HG03025 (cell line): ENCODE measurements around the gene AASDH.
"Not testable (repeated sequence)": the region's sequence is repeated elsewhere in the genome, so short reads cannot be mapped to it uniquely, and the experiment has no call there.

Experiments used
- ATAC-seq: cut with Tn5 transposase; IDR thresholded peaks from one replicate; pipeline ENCODE4 v1.9.1; 2021; ENCODE audit warnings: mild to moderate bottlenecking, moderate library complexity; ENCODE audit not compliant: unreplicated experiment, low FRiP score

AASDH gene

GRCh38 chr4:56391270-56391669 is 4.0 kb upstream of the AASDH start:
- no peak for ATAC-seq

- no peak for ATAC-seq
Measured at GRCh38 chr4:56389558-56389957, 2.3 kb upstream of the AASDH start.

GRCh38 chr4:56388306-56388705 is 1.0 kb upstream of the AASDH start:
- ATAC-seq: no peak

GRCh38 chr4:56386091-56386490 is 1.2 kb downstream of the AASDH start:
- no peak for ATAC-seq

GRCh38 chr4:56375458-56375857 is 11.8 kb downstream of the AASDH start:
- no peak for ATAC-seq

GRCh38 chr4:56374956-56375355 is 12.3 kb downstream of the AASDH start:
- no peak for ATAC-seq

GRCh38 chr4:56372774-56373173 is 14.5 kb downstream of the AASDH start:
- no peak for ATAC-seq

GRCh38 chr4:56371426-56372220 is 15.7 kb downstream of the AASDH start:
- no peak for ATAC-seq

- no peak for ATAC-seq
Measured at GRCh38 chr4:56370377-56370776, 16.9 kb downstream of the AASDH start.

GRCh38 chr4:56362981-56363380 is 24.3 kb downstream of the AASDH start:
- ATAC-seq: not testable (repeated sequence)

- ATAC-seq: no peak
Measured at GRCh38 chr4:56360071-56360470, 27.2 kb downstream of the AASDH start.

- ATAC-seq: no peak
Measured at GRCh38 chr4:56356650-56357049, 30.6 kb downstream of the AASDH start.

- ATAC-seq: no peak
Measured at GRCh38 chr4:56348576-56348975, 38.7 kb downstream of the AASDH start.

- ATAC-seq: no peak
Measured at GRCh38 chr4:56345458-56345857, 41.8 kb downstream of the AASDH start.

- no peak for ATAC-seq
Measured at GRCh38 chr4:56342746-56343145, 44.5 kb downstream of the AASDH start.

- ATAC-seq: no peak
Measured at GRCh38 chr4:56330691-56331090, 56.6 kb downstream of the AASDH start.

GRCh38 chr4:56326363-56326762 is 60.9 kb downstream of the AASDH start:
- no peak for ATAC-seq

GRCh38 chr4:56324011-56324610 is 63.2 kb downstream of the AASDH start:
- ATAC-seq: no peak

GRCh38 chr4:56323327-56323726 is 64.0 kb downstream of the AASDH start:
- no peak for ATAC-seq

GRCh38 chr4:56321251-56321650 is 66.0 kb downstream of the AASDH start:
- ATAC-seq: no peak

- ATAC-seq: no peak
Measured at GRCh38 chr4:56320293-56320692, 67.0 kb downstream of the AASDH start.

GRCh38 chr4:56318555-56318954 is 68.7 kb downstream of the AASDH start:
- no peak for ATAC-seq
